MM.1S (cell line): Measurements from ENCODE around the gene CALM1.

Experiments used
- CTCF ChIP-seq: fragments of 300-600 bp; sonication (generic); IDR thresholded peaks from 2 replicates; pipeline ENCODE4 v1.5.1; 2016; ENCODE audit warnings: antibody characterized with exemption, low read length, mixed read lengths
- EZH2 ChIP-seq: fragments of 300-600 bp; sonication (generic); optimal IDR thresholded peaks from 2 replicates; pipeline ENCODE3; 2017; ENCODE audit warnings: low read depth, mild to moderate bottlenecking, antibody characterized with exemption, low read length, mixed read lengths
- EZH2phosphoT487 ChIP-seq: fragments of 300-600 bp; sonication (generic); IDR thresholded peaks from 2 replicates; pipeline ENCODE4 v1.6.1; 2018; ENCODE audit warnings: antibody characterized with exemption, low read length

- no peak for TF ChIP-seq CTCF
- TF ChIP-seq EZH2, result no peak
- no peak for TF ChIP-seq EZH2phosphoT487
These were observed 34.3 kb upstream of the CALM1 start for GRCh38 chr14:90362558-90362896.
